ENCODE measurements around the gene KCNIP4. TPM values are rescaled to one million over a fixed set of nuclear protein-coding genes. Genes with fewer than 3 reads are reported as not detected.

Gene KCNIP4
- total RNA-seq, 1 donor from 2014 or later: not detected

DNA sequence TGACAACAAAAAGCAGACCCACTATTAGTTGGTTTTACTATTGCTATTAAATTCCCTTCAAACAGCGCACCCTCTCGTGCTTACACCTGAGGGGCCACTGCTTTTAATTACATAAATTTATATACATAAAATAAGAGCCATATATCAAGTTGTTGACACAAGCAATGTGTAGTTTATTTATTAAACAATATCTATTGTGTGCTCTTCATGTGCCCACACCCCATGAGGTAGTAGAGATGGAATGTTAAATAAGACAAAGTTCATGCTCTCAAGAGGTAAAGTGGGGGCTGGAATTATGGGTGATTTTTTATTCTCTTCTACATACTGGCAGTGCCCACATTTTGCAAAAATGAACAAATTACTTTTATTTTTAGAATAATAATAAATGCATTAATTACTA lies 47.3 kb downstream of the KCNIP4 start:
- DNase-seq (ENCODE audit: low read depth in 2 of 2): no peak

DNA sequence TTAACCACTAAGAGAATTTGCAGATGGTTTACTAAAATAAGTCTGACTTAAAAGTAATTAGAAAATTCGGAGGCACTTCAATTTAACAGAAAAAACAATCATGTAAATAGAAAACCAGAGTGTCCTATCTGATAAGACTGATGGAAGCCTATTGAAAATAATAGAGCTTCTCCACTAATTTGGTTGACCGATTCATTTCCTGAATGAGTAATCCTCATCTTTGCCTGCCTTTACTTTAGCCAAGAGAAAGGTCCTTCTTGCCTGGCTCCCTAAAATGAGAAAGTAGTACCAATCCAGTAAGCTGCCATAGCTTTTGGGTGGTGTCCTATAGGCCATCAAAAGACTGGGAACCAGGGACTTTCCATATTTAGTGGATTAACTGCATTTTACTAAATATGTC lies 48.4 kb downstream of the KCNIP4 start:
- DNase-seq (ENCODE audit: low read depth in 2 of 2): no peak

DNA sequence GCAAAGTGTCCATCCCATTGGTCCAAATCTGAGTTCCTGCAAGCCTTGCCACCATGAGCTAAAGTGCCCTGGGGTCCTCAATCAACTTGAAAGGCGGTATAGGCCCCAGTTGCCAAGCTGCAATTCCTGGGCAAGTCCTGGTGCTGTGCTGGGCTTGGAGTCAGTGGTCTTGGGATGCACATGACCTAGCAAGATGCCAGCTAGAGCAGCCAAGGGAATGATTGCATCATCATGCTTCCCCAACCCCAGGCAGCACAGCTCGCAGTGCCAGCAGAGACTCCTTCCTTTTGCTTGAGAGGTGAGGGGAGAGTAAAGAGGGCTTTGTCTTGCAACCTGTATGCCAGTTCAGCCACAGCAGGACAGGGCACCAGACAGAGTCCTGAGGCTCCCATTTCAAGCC lies 50.5 kb downstream of the KCNIP4 start:
- no peak for DNase-seq (ENCODE audit: low read depth in 2 of 2)

DNA sequence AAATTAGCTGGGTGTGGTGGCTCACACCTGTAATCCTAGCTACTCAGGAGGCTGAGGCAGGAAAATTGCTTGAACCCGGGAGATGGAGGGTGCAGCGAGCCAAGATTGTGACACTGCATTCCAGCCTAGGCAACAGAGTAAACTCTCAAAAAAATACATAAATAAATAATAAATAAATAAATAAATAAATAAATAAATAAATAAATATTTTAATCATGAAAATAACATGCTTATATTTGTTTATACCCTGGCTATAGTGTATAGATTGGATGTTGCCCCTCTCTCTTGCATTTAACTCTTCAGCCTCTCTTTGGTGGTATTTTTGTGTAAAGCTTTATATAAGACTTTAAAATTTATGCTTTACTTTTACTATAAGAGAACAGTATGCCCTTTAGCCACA lies 51.8 kb downstream of the KCNIP4 start:
- DNase-seq (ENCODE audit: low read depth in 2 of 2): no peak

DNA sequence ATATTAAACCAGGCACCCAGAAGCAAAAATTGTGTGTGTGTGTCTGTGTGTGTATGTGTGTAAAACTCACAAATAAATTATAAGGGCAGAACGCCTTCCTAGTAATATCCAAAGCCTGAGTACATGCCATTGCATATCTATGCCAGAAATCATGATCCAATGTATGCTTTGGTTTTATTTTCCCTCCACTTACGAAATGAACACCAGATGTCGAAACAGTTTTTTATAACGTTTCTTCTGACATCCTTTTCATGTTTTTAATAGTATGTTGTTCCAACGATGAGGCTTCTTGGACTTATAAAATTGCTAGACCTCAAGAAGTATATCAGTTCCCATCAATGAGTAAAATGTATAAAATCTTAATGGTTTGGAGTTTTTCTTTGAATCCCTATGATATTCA lies 55.4 kb downstream of the KCNIP4 start:
- DNase-seq (ENCODE audit: low read depth in 2 of 2): no peak

DNA sequence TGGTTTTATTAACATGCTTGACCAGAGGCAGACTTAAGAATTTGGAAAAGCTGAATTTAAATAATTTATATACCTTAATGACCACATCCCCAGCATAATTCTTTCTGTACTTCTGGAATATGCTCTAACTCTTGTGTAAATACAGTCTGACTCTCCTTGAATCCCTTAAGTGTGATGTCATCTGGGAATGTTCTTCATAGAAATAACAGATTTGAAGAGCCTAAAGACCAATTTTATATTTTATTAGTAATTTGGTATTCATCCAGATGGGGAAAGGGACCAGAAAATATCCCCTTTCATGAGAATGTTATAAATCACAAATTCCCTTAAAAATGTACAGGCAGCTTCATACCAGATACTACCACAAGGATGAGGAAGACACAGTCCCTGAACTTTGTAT lies 58.3 kb downstream of the KCNIP4 start:
- DNase-seq (ENCODE audit: low read depth in 2 of 2): no peak

DNA sequence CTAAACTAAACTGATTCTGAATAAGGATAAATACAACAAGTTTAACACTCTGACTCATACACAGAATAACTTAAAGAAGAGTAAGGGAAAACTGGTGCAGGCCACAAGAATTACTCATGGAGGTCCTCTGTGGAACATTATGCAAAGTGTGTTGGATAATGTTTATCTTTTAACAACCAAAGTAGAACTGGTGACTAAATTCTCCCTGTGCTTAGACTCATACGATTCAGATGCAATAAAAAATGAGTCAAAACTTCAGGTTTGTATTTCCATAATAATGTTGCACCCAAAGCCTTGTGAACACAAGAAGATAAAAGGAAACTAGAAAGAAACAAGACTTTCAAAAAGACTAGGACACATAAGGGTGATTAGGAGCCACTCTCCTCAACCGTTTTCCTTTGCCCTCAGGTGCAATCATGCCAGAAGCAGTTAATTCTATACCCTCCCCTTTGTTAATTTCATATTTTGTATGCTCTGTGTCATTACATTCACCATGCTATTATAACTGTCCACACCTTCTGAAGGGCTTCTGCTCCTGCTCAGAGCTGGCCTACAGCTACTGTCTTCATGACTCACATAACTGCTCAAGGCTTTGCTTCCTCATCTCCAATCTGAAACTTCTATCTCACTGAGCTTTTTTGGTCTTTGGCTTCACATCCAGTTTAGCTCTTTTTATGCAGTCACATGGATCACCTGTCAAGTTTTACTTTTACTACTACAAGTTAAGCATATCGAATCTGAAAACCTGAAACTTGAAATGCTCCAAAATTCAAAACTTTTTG lies 60.2 kb downstream of the KCNIP4 start:
- DNase-seq (ENCODE audit: low read depth in 2 of 2): no peak

DNA sequence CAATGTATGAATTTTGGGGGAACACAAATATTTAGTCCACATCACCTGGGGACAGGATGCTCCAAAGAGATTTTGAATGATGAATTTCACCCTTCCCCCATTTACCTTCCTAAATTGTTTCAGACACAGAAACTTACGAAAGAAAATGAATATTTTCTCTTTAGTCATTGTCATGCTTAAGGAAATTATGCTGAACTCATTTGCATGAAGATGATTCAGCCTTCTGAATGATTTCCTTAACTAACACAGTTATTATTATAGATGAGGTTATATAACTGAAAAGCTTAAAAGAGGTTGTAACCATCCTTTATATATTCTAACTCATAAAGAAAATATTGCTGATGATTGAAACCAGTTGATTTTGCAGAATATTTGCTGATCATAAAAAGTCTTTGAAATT lies 61.1 kb downstream of the KCNIP4 start:
- no peak for DNase-seq (ENCODE audit: low read depth in 2 of 2)

DNA sequence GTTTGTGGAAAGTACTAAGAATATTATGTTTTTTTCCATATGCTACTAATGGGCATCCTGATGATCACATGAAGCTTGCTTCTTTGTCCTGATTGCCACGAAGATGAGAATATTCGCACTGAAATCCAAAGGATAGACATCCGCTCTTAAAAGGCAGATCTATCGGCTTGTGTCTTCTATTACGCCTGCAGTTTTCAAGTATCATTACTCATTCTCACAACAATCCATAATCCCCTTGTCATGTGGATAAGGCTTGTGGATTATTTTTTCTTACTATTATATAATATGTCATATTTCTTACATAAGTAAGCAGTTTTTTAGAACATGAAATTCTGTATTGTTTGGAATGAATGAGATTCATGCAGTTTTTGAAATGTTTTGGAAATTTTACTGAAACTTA lies 62.8 kb downstream of the KCNIP4 start:
- no peak for DNase-seq (ENCODE audit: low read depth in 2 of 2)

DNA sequence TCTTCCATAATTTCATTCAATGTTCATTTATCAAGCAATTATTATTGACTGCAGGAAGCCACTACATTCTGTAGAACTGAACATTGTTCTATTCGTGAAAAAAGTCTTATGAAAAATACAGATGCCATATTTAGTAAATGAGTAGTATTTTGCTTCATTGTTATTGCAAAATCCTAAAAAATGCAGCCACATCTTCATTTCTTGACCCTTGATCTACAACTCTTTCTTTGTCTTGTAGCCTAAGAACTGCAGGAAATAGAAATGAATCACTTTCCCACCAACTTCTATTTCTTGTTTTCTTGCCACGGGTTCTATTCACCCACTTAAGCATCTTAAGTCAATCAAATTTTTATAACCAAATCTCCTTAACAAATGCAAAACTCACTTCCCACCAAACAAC lies 63.3 kb downstream of the KCNIP4 start:
- no peak for DNase-seq (ENCODE audit: low read depth in 2 of 2)

DNA sequence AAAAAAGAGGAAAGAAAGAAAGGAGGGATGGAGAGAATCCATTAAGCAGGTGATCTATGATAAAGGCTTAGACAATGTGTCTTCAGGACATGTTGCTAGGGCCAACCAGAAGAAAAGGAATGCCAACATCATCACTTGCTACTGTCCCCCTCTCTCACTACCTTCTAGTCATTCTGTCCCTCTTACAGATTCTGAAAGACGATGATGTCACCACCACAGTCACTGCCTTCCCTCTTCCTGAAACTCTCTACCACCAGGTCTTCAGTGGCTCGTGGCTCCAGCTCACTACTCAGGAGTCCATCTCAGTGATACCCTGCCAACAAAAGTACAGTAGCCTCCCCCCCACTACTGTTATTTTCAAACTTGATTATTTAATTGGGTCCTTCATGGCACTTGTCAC lies 64.0 kb downstream of the KCNIP4 start:
- DNase-seq (ENCODE audit: low read depth in 2 of 2): no peak

DNA sequence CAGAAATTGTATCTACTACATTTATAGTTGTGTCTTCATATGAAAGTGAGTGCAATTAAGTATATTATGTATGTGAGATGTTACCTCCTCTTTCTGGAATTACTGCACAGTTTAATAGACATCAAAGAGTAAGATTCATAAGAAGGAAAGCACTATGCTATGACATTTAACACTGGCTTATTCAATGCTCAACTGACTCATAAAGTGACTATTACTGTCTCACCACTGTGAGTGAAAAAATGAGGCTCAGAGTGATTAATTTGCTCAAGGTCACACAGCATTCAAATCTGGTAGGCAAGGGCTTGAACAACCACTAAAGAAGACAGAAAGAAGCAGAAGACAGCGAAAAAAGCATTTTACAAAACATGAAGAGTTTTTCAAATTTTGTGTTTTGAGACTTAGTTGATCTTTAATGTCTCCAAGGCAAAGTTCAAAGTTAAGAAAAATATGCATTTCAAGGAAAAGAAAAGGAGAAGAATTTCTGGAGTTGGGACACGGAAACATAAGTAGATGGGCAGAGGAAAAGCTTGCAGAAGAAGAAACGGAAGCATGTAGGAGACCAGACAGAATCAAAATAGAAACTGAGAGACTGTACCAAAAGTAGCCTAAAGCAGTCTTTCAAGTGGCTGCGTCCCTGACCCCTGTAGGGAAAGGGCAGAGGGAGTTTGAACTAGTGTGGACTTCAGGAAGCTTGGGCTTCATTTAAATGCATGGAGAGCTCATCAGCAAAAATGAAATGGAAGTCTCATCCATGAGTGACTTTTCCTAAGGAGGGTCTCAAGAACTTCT lies 66.3 kb downstream of the KCNIP4 start:
- DNase-seq (ENCODE audit: low read depth in 2 of 2): no peak

DNA sequence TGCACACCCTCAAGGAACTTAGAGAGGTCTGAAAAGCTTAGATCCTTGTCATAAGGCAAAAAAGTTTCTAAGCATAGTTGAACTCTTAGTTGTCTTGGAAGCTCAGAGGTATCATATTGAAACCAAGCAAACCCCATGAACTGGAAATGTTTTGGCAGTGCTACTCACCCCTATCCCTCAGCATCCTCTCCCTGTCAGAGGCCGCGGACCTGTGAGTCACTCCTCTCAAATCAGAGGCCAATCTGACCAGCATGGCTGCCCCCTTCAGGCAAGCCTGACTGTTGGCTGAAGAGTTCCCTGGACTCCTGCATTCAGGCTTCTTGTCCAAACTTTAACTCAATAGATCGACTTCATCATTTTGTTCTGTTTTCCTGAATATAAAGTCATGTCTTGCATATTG lies 69.4 kb downstream of the KCNIP4 start:
- DNase-seq (ENCODE audit: low read depth in 2 of 2): peak in 1 of 2 donors; percentile 25

DNA sequence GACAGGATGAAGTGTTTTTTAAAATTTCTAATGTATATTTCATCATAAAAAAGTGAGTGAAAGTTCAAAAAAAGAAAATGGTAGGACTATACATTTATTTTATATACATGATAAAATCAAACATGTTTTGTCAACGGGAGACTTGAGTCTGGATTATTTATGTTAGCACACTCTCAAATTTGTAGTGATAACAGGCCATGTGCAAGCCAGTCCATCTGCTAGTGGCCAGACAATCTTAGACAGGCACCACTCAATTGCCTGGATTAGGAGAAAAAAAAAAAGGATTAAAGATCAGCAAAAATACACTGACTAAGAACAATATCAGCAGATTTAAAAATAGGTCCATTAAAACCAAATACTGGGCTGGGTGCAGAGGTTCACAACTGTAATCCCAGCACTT lies 71.9 kb downstream of the KCNIP4 start:
- DNase-seq (ENCODE audit: low read depth in 2 of 2): no peak

DNA sequence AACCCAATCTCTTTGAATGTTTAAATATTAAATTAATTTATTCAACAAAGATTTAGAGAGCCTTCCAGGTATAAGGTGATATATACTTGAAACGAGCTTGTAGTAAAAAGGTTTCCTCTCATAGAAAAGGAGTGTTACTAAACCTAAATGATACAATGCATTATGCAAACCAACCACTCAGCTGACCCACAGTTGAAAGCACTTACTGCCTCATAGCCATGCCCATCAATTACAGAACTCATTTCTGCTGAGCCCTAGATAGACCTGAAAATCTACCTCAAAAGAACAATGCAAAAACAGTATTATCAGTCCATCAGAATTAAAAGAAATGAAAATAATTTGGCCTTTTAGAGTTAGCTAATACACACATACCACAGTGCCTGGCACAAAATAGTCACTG lies 75.4 kb downstream of the KCNIP4 start:
- no peak for DNase-seq (ENCODE audit: low read depth in 2 of 2)

DNA sequence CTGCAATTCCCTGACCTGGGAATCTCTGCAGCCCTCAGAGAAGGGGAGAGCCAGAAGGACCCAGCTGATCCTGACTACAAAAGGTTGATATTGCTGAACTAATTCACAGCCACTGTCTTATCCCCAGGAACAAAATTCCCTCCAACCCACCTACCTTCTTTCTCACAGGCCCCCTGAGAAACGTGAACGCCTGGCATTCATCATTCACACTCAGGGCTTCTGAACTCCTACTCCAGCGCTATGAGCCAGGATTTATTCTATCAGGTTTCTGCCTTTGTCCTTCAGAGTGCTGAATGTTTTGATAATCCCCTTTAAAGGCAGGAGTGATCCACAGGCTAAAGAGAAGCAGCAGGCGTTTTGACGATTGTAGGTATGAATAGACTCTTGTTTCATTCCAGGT lies 76.5 kb downstream of the KCNIP4 start:
- no peak for DNase-seq (ENCODE audit: low read depth in 2 of 2)

DNA sequence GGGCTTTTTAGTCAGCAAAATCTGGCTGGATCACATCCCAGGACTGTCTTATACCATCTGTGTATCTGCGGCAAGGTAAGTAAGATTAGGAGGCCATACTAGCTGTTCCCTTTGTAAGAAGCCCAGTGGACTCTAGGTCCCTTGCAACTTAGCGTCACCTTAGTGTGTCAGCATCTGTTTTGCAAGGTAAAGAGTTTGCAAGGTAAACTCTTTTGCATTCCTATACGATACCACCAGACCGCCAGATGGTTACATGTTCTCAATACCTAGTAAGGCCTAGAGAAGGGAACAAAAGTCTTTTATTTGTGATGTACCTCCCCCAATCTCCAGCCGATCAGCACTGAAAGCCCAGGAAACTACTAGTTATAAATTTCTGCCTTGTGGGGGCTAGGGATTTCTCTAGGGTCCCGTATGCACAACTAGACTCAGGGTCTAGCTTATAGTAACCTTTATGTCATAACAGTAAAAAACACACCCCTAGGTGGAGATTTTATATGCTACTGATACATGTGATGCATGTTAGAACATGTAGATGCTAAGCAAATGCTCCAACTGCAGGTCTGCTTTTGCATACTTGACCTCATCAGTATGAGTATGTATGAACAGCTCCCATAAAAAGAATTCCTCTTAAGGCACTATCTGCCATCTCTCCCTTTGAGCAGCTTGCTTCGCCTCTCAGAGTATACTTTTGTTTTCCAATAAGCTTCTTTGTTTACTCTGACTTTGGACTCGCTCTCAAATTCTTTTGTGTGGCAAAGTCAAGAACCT lies 78.4 kb downstream of the KCNIP4 start:
- DNase-seq (ENCODE audit: low read depth in 2 of 2): no peak

DNA sequence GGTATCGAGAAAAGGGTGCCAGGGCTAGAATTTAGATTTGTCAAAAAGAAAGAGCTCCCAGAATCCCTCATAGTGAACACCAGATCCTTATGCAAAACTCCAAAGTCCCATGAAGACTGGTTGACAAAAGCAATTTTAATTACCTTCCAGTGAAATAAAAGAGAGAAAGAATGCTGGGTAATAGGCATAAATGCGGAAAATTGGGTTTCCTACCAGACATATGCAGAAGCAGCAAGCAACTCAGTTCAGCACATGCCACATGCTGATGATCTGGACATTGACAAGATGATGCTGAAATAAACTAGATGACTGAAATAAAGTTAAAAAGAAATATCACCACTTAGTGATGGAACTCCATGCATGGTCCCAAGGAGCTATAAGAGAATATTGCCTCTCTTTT lies 83.9 kb downstream of the KCNIP4 start:
- no peak for DNase-seq (ENCODE audit: low read depth in 2 of 2)

DNA sequence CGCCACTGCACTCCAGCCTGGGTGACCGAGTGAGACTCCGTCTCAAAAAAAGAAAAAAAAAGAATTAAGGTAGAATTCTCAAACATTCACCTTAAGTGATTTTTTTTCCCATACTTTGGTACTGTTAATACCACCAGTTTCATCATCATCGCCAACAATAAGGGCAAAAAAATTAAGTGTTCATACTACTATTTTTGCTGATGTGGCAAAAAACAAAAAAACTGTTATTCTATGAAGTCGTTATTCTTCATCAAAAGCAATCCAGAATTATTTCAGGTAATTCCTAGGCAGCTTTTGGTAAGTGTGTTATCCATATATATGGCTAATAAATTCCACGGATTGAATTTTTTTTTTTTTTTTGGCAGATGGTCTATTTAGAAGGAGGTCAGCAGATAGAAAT lies 85.7 kb downstream of the KCNIP4 start:
- no peak for DNase-seq (ENCODE audit: low read depth in 2 of 2)

DNA sequence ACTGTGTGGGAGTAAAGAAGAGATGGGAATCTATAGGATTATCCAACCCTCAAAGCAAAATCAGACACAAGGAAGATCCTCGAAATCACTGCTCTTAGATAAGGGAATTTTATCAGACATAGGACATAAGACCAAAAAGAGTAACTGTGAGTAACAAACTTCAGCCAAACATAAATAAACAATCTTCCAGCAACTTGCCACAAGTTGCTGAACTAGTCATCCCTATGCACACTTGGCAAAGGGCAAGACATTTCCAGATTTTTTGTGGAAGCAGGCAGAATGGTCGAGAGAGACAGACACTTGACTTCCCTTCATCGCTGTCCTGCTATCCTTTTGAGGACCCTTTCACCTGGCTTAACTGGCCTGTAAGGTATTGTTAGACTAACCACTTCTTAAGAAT lies 89.6 kb downstream of the KCNIP4 start:
- no peak for DNase-seq (ENCODE audit: low read depth in 2 of 2)

DNA sequence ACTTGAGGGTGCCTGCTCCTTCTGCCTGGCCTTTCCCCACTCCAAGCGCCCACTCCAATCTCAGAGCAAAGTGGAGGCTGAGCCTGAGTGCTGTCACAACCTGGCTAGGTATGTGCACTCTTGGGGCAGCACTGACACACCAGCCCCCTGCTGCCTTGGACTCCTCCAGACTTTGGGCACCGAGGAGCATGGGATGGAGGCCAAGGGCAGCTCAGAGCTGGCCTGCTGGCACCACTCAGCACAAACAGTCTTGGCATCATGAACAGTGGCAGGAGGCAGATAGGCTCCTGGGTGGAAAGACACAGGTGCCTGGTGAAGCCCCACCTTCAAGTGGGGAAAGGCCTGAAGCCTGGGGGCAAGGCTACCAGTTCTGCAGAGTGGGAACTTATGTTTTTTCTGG lies 91.8 kb downstream of the KCNIP4 start:
- no peak for DNase-seq (ENCODE audit: low read depth in 2 of 2)

DNA sequence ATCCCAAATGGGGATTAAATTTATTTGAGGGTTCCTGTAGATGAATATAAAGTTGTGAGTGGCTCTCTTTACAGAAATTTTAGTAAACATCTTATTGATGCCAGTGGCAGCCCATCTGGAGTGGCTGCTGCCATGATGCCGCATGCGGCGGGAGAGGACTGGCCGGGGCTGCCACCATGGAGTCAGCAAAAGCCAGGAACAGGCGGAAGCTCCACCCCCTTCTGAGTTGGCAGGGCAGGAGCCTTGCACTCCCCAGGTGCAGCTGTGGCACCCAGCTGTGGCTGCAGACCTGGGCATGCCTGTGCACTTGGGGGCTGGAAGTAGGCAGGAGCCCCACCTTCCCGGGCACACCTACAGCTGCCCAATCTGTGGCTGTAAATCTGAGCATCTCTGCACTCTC lies 92.3 kb downstream of the KCNIP4 start:
- DNase-seq (ENCODE audit: low read depth in 2 of 2): no peak
